ENCODE data around the gene TNPO2. TPM values are rescaled to one million over a fixed set of nuclear protein-coding genes. Genes with fewer than 3 reads are reported as not detected.
"Not testable (repeated sequence)": the region's sequence is repeated elsewhere in the genome, so short reads cannot be mapped to it uniquely, and the experiment has no call there.

The TNPO2 gene
- total RNA-seq, 2 donors from 2014 or later: 33.8 to 53.6 TPM

GRCh38 chr19:12713304-12713703, 10.4 kb downstream of the TNPO2 start:
- DNase-seq; ATAC-seq; intact Hi-C loops (cut with DNase I): not testable (repeated sequence)

GRCh38 chr19:12712077-12712476, 11.7 kb downstream of the TNPO2 start:
- DNase-seq; ATAC-seq; intact Hi-C loops (cut with DNase I): not testable (repeated sequence)

- intact Hi-C loops (cut with DNase I): no loop called here
- ATAC-seq (no peak), DNase-seq (no peak)
Observed at GRCh38 chr19:12711187-12711586, 12.5 kb downstream of the TNPO2 start.

GRCh38 chr19:12708641-12709040, 15.1 kb downstream of the TNPO2 start:
- intact Hi-C loops (cut with DNase I): no loop called here
- no peak for ATAC-seq
- DNase-seq: no peak

GRCh38 chr19:12706332-12706718, 17.4 kb downstream of the TNPO2 start:
- intact Hi-C loops (cut with DNase I): no loop called here
- no peak for ATAC-seq

GRCh38 chr19:12705654-12706331, 17.9 kb downstream of the TNPO2 start:
- intact Hi-C loops (cut with DNase I): no loop called here
- ATAC-seq: no peak
- no peak for DNase-seq

More at GRCh38 chr19:12706332-12706718, 17.4 kb downstream of the TNPO2 start:
- DNase-seq: no peak

- intact Hi-C loops (cut with DNase I): no loop called here
- ATAC-seq: no peak
- no peak for DNase-seq
Observed at GRCh38 chr19:12705169-12705568, 18.6 kb downstream of the TNPO2 start.

- intact Hi-C loops (cut with DNase I): no loop called here
- DNase-seq (no peak), ATAC-seq (no peak)
Observed at GRCh38 chr19:12703046-12703445, 20.7 kb downstream of the TNPO2 start.

GRCh38 chr19:12701596-12702282, 22.0 kb downstream of the TNPO2 start:
- DNase-seq: no peak
- intact Hi-C loops (cut with DNase I): no loop called here
- ATAC-seq: no peak

- intact Hi-C loops (cut with DNase I): no loop called here
- no peak for DNase-seq
- ATAC-seq: no peak
Observed at GRCh38 chr19:12698138-12698537, 25.6 kb downstream of the TNPO2 start.

- ATAC-seq; DNase-seq; intact Hi-C loops (cut with DNase I): not testable (repeated sequence)
Observed at GRCh38 chr19:12697425-12697824, 26.3 kb downstream of the TNPO2 start.

- intact Hi-C loops (cut with DNase I): no loop called here
- peak; percentile 95 for DNase-seq
- ATAC-seq: peak; percentile 93 to 97
Observed at GRCh38 chr19:12696366-12697335, 27.1 kb downstream of the TNPO2 start, which contains the start of gene FBXW9. FBXW9 (minus strand) TSS chr19:12696631; CDS start chr19:12696581, 50 bp downstream.

GRCh38 chr19:12695997-12696365, 27.8 kb downstream of the TNPO2 start:
- intact Hi-C loops (cut with DNase I): no loop called here
- DNase-seq (no peak), ATAC-seq (peak; percentile 6 to 7)

- no peak for ATAC-seq
- no peak for DNase-seq
Observed at GRCh38 chr19:12695514-12695913, 28.2 kb downstream of the TNPO2 start.

GRCh38 chr19:12695096-12695495, 28.6 kb downstream of the TNPO2 start:
- intact Hi-C loops (cut with DNase I): no loop called here
- ATAC-seq (no peak), DNase-seq (no peak)

More at GRCh38 chr19:12695514-12695913, 28.2 kb downstream of the TNPO2 start:
- intact Hi-C loops (cut with DNase I): no loop called here

GRCh38 chr19:12694641-12695040, 29.1 kb downstream of the TNPO2 start:
- ATAC-seq (no peak), DNase-seq (no peak)

GRCh38 chr19:12692960-12693359, 30.8 kb downstream of the TNPO2 start:
- DNase-seq (no peak), ATAC-seq (no peak)
- intact Hi-C loops (cut with DNase I): no loop called here

More at GRCh38 chr19:12694641-12695040, 29.1 kb downstream of the TNPO2 start:
- intact Hi-C loops (cut with DNase I): no loop called here

GRCh38 chr19:12689581-12690216, 34.0 kb downstream of the TNPO2 start:
- DNase-seq (no peak), ATAC-seq (no peak)
- intact Hi-C loops (cut with DNase I): no loop called here

- no peak for DNase-seq
- peak in 1 of 2 donors; percentile 7 for ATAC-seq
- intact Hi-C loops (cut with DNase I): no loop called here
Observed at GRCh38 chr19:12689012-12689411, 34.7 kb downstream of the TNPO2 start.
